HFF-Myc (cell line): Measurements from ENCODE around the gene SEMA3F.

Experiments used
- DNase-seq: peaks from one replicate; pipeline ENCODE4 v3.0.0-alpha.2; 2011; ENCODE audit warnings: low read depth; ENCODE audit errors: extremely low read depth
- H3K4me3 ChIP-seq: replicated peaks from 2 replicates; pipeline ENCODE4 v1.5.1; 2011; ENCODE audit warnings: low read depth, mild to moderate bottlenecking, control low read depth, low read length
- CTCF ChIP-seq: IDR thresholded peaks from 2 replicates; pipeline ENCODE4 v1.5.1; 2012; ENCODE audit warnings: mild to moderate bottlenecking, low read depth, low read length, control low read depth; ENCODE audit errors: missing control alignments

Gene SEMA3F

GRCh38 chr3:50187750-50188149 lies 32.6 kb downstream of the SEMA3F start:
- TF ChIP-seq CTCF: no peak
- DNase-seq: no peak
- H3K4me3 ChIP-seq: no peak overlapping the region

- no peak for DNase-seq
- TF ChIP-seq CTCF: peak; percentile 85
- no peak overlapping the region for H3K4me3 ChIP-seq
These were observed 34.1 kb downstream of the SEMA3F start for GRCh38 chr3:50189274-50189673.

- TF ChIP-seq CTCF: no peak
These were observed 34.9 kb downstream of the SEMA3F start for GRCh38 chr3:50189989-50190388.

GRCh38 chr3:50190936-50191660 lies 36.0 kb downstream of the SEMA3F start, which contains the start of gene GNAT1:
TSS of gene GNAT1 (plus strand) at chr3:50191610. CDS start at chr3:50191726, 116 bp downstream.
- H3K4me3 ChIP-seq: no peak within 1 kb of the TSS
- no peak for TF ChIP-seq CTCF
- no peak for DNase-seq

More at GRCh38 chr3:50189989-50190388, 34.9 kb downstream of the SEMA3F start:
- DNase-seq: no peak
- H3K4me3 ChIP-seq: no peak overlapping the region

- H3K4me3 ChIP-seq: no peak overlapping the region
- no peak for DNase-seq
- no peak for TF ChIP-seq CTCF
These were observed 37.0 kb downstream of the SEMA3F start for GRCh38 chr3:50192124-50192523.

GRCh38 chr3:50192689-50193141 lies 37.6 kb downstream of the SEMA3F start:
- H3K4me3 ChIP-seq: no peak overlapping the region
- DNase-seq: peak; percentile 33
- TF ChIP-seq CTCF: peak; percentile 94
